Ishikawa (cell line): Measurements from ENCODE around the gene PLSCR1.

Experiments
- CEBPB ChIP-seq: IDR thresholded peaks from 2 replicates; pipeline ENCODE4 v1.6.1; 2012
- EGR1 ChIP-seq: IDR thresholded peaks from 2 replicates; pipeline ENCODE4 v1.6.1; 2012
- EP300 ChIP-seq: IDR thresholded peaks from 2 replicates; pipeline ENCODE4 v1.6.1; 2012; ENCODE audit warnings: borderline replicate concordance
- FOXM1 ChIP-seq: IDR thresholded peaks from 2 replicates; pipeline ENCODE4 v1.6.1; 2012; ENCODE audit warnings: low read depth, borderline replicate concordance
- NFIC ChIP-seq: IDR thresholded peaks from 2 replicates; pipeline ENCODE4 v1.6.1; 2012
- RAD21 ChIP-seq: IDR thresholded peaks from 2 replicates; pipeline ENCODE4 v1.6.1; 2012; ENCODE audit warnings: low read depth
- REST ChIP-seq: IDR thresholded peaks from 2 replicates; pipeline ENCODE4 v1.6.1; 2012; ENCODE audit warnings: low read depth, mild to moderate bottlenecking
- TAF1 ChIP-seq: IDR thresholded peaks from 2 replicates; pipeline ENCODE4 v1.6.1; 2012; ENCODE audit warnings: low read depth, mild to moderate bottlenecking
- TCF12 ChIP-seq: IDR thresholded peaks from 2 replicates; pipeline ENCODE4 v1.6.1; 2012; ENCODE audit warnings: low read depth
- TEAD4 ChIP-seq: IDR thresholded peaks from 2 replicates; pipeline ENCODE4 v1.6.1; 2012
- YY1 ChIP-seq: IDR thresholded peaks from 2 replicates; pipeline ENCODE4 v1.6.1; 2012; ENCODE audit warnings: low read depth
- ZBTB7A ChIP-seq: IDR thresholded peaks from 2 replicates; pipeline ENCODE4 v1.6.1; 2012; ENCODE audit warnings: low read depth
- TF ChIP-seq, protein P1 (sequence below): IDR thresholded peaks from 2 replicates; pipeline ENCODE4 v1.6.1; 2012
- TF ChIP-seq, protein P2 (sequence below): IDR thresholded peaks from 2 replicates; pipeline ENCODE4 v1.6.1; 2012

DNA sequence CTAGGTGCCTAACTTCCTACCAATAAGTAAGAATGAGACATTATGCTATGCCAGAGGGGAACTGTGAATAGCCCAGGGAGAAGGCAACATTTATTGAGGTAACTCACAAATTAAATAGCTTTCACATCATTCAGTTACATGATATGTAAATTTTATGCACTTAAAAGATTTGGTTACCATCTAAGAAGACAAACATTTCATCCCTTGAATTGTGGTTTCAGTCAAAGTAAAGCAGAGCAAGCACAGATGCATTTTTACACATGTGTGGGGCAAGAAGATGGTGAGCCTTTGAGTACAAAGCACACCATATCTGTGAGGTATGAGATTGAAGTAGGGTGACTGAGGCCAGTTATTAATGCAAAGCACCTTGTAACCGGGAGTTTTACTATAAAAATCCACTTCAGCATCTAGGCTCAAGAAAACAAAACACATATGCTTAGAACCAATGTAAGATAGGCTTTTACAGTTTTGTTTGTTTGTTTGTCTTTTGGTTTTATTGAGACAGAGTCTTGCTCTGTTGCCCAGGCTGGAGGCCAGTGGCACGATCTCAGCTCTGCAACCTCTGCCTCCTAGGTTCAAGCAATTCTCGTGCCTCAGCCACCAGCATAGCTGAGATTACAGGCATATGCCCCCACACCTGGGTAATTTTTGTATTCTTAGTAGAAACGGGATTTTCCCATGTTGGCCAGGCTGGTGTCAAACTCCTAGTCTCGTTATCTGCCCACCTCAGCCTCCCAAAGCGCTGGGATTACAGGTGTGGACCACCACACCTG, 78.5 kb downstream of the PLSCR1 start:
- TF ChIP-seq TAF1 (no peak), CEBPB (no peak), EP300 (no peak), YY1 (no peak), TEAD4 (no peak), RAD21 (no peak), ZBTB7A (no peak), REST (no peak), NFIC (no peak), FOXM1 (no peak), TCF12 (no peak), EGR1 (no peak)
- TF ChIP-seq, protein P1, sequence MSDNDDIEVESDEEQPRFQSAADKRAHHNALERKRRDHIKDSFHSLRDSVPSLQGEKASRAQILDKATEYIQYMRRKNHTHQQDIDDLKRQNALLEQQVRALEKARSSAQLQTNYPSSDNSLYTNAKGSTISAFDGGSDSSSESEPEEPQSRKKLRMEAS = no peak
- TF ChIP-seq, protein P2, sequence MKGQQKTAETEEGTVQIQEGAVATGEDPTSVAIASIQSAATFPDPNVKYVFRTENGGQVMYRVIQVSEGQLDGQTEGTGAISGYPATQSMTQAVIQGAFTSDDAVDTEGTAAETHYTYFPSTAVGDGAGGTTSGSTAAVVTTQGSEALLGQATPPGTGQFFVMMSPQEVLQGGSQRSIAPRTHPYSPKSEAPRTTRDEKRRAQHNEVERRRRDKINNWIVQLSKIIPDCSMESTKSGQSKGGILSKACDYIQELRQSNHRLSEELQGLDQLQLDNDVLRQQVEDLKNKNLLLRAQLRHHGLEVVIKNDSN = no peak
